GM12875 (cell line): ENCODE results near the gene PCNX3.

Experiments used
- H3K4me3 ChIP-seq: one replicate; pipeline ENCODE4 v1.5.1; 2011; ENCODE audit warnings: low read depth, low read length, control low read depth
- CTCF ChIP-seq: IDR thresholded peaks from 2 replicates; pipeline ENCODE4 v1.5.1; 2011; ENCODE audit warnings: low read depth, mild to moderate bottlenecking, control low read depth, inconsistent platforms, low read length, moderate library complexity, borderline replicate concordance; ENCODE audit not compliant: insufficient read depth

PCNX3 gene

GRCh38 chr11:65615229-65615949 is at the start of gene PCNX3:
Gene PCNX3 (plus strand): TSS chr11:65615776. CDS start chr11:65616312, 536 bp downstream.
- TF ChIP-seq CTCF = no peak
- H3K4me3 ChIP-seq = peak within 1 kb of the TSS; percentile 90

DNA sequence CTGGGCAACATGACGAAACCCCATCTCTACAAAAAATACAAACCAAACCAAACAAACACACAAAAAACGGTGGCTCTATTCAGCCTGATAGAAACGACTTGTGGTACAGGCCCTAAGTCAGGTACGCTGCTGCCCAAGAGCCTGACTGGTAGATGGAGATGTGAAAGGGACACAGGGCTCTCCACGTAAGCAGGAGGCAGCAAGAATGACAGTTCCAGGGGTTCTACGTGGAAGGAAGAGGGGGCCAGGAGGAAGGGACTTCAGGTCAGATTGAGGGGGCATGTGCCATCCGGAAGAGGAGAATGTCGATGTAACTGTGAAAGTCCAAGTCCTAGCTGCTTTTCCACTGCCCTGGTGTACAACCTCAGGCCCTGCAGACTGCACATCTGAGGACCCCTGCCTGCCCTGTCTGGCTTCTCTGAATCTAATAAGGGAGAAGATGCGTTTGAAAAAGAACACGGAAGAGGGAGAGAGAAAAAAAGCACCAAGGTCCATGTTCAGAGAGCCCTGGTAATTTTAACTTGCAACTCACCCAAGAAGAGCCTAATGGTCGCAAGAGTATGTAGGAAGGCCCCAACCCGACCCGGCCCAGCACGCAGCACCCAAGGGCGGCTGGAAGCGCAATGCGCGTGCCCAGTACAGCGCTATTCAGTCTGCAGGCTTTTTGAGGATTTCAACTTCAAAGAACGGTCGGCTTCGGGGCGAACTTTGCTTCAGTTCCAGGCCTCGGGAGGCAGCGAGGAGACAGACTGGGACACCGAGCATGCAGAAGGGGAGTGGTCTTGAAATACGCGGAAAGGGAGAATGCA is 46.2 kb upstream of the PCNX3 start:
- no peak for TF ChIP-seq CTCF
- peak overlapping the region; percentile 100 for H3K4me3 ChIP-seq

- peak; percentile 65 for TF ChIP-seq CTCF
- peak within 1 kb of the TSS; percentile 100 for H3K4me3 ChIP-seq
Measured at GRCh38 chr11:65569973-65570918, 45.3 kb upstream of the PCNX3 start, which contains the start of gene ZNRD2. Gene ZNRD2 (plus strand): TSS chr11:65570477. CDS start chr11:65570492, 15 bp downstream.

DNA sequence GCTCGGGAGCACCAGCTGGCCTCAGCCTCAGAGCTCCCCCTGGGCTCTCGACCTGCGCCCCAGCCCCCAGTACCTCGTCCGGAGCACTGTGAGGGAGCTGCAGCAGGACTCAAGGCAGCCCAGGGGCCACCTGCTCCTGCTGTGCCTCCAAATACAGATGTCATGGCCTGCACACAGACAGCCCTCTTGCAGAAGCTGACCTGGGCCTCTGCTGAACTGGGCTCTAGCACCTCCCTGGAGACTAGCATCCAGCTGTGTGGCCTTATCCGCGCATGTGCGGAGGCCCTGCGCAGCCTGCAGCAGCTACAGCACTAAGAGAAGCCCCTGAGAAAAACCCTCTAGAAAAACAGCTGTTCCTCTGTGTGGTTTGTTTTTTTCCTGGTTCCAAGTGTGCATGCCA is 44.2 kb upstream of the PCNX3 start:
- no peak for TF ChIP-seq CTCF

GRCh38 chr11:65571940-65572339 is 43.6 kb upstream of the PCNX3 start:
- peak overlapping the region; percentile 100 for H3K4me3 ChIP-seq

More for the DNA sequence above, 44.2 kb upstream of the PCNX3 start:
- H3K4me3 ChIP-seq = peak overlapping the region; percentile 100

More at GRCh38 chr11:65571940-65572339, 43.6 kb upstream of the PCNX3 start:
- peak; percentile 26; the same call in 1 of the 2 replicates for TF ChIP-seq CTCF
